C4-2B (cell line): Measurements from ENCODE around the gene HOMER3.

ENCODE experiments used
- CTCF ChIP-seq: fragments of 450-650 bp; conservative IDR thresholded peaks from 2 replicates; pipeline ENCODE4 v1.5.1; 2017; ENCODE audit warnings: mild to moderate bottlenecking
- ZFX ChIP-seq: fragments of 450-650 bp; IDR thresholded peaks from 2 replicates; pipeline ENCODE4 v1.6.1; 2017

GRCh38 chr19:18894254-18895037 lies 46.6 kb downstream of the HOMER3 start:
- no peak for TF ChIP-seq CTCF
- TF ChIP-seq ZFX: no peak
